ENCODE results near the gene USP3. TPM values are rescaled to one million over a fixed set of nuclear protein-coding genes. Genes with fewer than 3 reads are reported as not detected.

USP3 gene
- 36.6 and 38.6 TPM in 2 replicates for total RNA-seq (2014; rRNA removed; shearing (Covaris generic); ENCODE audit: low replicate concordance)

GRCh38 chr15:63504247-63504978 lies at the start of gene USP3:
Gene USP3, plus strand, starts transcription at chr15:63504593. Its CDS starts 147 bp downstream, at chr15:63504740.
- 0 out of 2 replicates have a peak, but pooled peaks cover 2% of the 10 kb centered on the region for H3K36me3 ChIP-seq
- no peaks in the 10 kb centered on the region for H3K27me3 ChIP-seq
- DNase-seq, result peak; percentile 93
- peak within 1 kb of the TSS; percentile 83 for H3K4me3 ChIP-seq
- H3K9me3 ChIP-seq, result no peaks in the 10 kb centered on the region

DNA sequence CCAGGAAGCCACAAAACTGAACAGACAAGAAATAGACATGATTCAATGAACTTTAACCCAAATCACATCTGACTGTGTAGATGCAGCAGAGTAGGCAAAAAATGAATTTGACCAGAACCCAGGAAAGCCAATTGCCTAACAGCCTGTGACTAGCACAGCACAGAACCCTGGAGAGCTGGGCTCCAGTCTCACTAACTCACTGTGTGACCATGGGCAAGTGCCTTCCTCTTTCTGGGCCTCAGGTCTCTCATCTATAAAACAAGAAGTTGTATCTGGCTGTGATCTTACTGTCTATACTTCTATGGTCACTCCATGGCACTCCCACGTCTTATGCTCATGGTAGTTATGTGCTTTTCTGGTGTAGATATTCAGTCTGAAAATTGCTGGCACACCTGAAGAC lies 48.1 kb upstream of the USP3 start:
- no peak for DNase-seq
- no peaks in the 10 kb centered on the region for H3K27me3 ChIP-seq
- H3K9me3 ChIP-seq, result no peaks in the 10 kb centered on the region; the same call in 1 of the 2 replicates
- no peaks in the 10 kb centered on the region for H3K36me3 ChIP-seq
- no peak overlapping the region for H3K4me3 ChIP-seq

DNA sequence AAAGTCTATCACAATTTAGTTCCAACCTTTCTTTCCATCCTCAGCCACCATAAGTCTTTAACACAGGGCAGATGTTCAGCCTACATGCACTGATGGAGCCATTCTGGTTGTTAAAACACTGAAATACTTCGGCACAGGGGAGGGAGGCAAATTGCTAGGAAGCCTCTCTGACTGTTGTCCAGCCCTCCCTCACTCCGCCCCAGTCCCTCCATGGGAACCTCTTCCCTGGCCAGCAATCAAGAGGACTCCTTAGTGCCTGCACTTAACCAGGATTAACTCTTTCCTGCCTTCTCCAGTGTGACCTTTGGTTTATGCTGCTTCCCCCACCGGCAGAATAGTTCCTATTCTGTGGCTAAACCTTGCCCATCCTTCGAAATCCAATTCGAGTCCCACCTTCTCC lies 47.0 kb upstream of the USP3 start:
- Histone ChIP-seq H3K4me3 (no peak overlapping the region), H3K36me3 (no peaks in the 10 kb centered on the region), H3K27me3 (no peaks in the 10 kb centered on the region), H3K9me3 (no peaks in the 10 kb centered on the region; the same call in 1 of the 2 replicates)
- DNase-seq, result no peak

DNA sequence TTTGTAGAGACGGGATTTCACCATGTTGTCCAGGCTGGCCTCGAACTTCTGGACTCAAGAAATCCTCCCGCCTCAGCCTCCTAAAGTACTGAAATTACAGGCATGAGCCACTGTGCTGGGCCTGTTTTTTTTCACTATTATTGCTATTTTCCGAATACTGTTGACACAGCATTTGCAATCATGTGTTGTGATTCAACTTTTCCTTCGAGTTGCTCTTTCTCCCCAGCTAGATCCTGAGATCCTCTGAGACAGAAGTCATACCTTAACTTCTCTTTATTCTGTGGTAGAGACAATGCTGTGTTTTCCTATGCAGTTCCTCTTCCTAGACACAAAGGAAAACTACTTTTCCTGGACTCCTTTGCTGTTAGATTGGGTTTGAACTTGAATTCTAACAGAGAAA lies 46.4 kb upstream of the USP3 start:
- DNase-seq, result no peak
- Histone ChIP-seq H3K4me3 (no peak overlapping the region), H3K36me3 (no peaks in the 10 kb centered on the region), H3K9me3 (no peaks in the 10 kb centered on the region; the same call in 1 of the 2 replicates), H3K27me3 (no peaks in the 10 kb centered on the region)

- Histone ChIP-seq H3K9me3 (no peaks in the 10 kb centered on the region; the same call in 1 of the 2 replicates), H3K4me3 (no peak overlapping the region), H3K36me3 (no peaks in the 10 kb centered on the region), H3K27me3 (no peaks in the 10 kb centered on the region)
- no peak for DNase-seq
Measured at GRCh38 chr15:63458794-63459395, 45.5 kb upstream of the USP3 start.

- Histone ChIP-seq H3K4me3 (no peak overlapping the region), H3K36me3 (no peaks in the 10 kb centered on the region), H3K9me3 (no peaks in the 10 kb centered on the region; the same call in 1 of the 2 replicates), H3K27me3 (no peaks in the 10 kb centered on the region)
- no peak for DNase-seq
Measured at GRCh38 chr15:63460210-63461155, 43.9 kb upstream of the USP3 start.

- DNase-seq, result no peak
- Histone ChIP-seq H3K27me3 (no peaks in the 10 kb centered on the region), H3K36me3 (no peaks in the 10 kb centered on the region), H3K4me3 (no peak overlapping the region), H3K9me3 (no peaks in the 10 kb centered on the region; the same call in 1 of the 2 replicates)
Measured at GRCh38 chr15:63461230-63461985, 43.0 kb upstream of the USP3 start.

DNA sequence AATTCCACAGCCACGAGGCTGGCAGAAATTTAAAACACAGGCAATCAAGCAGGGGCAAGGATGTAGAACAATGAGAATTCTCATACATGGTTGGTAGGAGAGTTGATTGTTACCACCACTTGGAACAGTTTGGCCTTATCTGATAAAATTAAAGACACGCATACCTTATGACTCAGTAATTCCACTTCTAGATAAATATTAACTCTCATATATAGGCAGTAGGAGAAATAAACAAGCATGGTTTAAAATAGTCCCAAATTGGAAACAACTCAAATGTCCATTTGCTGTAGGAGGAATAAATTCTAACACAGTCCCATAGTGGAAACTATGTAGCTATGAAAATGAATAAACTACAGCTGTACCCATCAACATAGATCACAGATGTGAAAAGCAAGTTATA lies 42.3 kb upstream of the USP3 start:
- no peaks in the 10 kb centered on the region; the same call in 1 of the 2 replicates for H3K9me3 ChIP-seq
- H3K4me3 ChIP-seq, result no peak overlapping the region
- no peak for DNase-seq
- no peaks in the 10 kb centered on the region for H3K36me3 ChIP-seq
- H3K27me3 ChIP-seq, result no peaks in the 10 kb centered on the region

- Histone ChIP-seq H3K9me3 (no peaks in the 10 kb centered on the region; the same call in 1 of the 2 replicates), H3K27me3 (no peaks in the 10 kb centered on the region), H3K36me3 (no peaks in the 10 kb centered on the region), H3K4me3 (no peak overlapping the region)
- no peak for DNase-seq
Measured at GRCh38 chr15:63463036-63463435, 41.4 kb upstream of the USP3 start.

GRCh38 chr15:63463793-63464192 lies 40.6 kb upstream of the USP3 start:
- H3K36me3 ChIP-seq, result no peaks in the 10 kb centered on the region
- DNase-seq, result no peak

DNA sequence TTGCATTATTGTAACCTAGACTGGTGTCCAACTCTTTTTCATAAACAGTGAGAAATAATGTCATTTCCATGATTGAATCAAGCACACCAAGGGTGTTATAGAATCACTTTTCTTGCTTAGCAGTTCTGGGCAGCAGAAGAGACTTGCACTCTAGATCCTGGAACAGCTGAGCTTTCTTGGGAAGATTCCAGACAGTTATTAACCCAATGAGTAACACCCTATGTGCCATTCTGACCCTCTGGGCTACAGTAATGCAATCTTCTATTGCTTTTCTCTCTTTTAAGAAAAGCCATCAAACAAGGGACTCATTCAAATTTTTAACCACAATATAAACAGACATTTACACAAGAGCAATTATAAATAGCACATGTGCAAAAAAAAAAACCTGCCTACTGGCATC lies 39.3 kb upstream of the USP3 start:
- no peaks in the 10 kb centered on the region for H3K27me3 ChIP-seq
- no peak overlapping the region for H3K4me3 ChIP-seq
- H3K9me3 ChIP-seq, result no peaks in the 10 kb centered on the region
- DNase-seq, result no peak
- no peaks in the 10 kb centered on the region for H3K36me3 ChIP-seq

More at GRCh38 chr15:63463793-63464192, 40.6 kb upstream of the USP3 start:
- Histone ChIP-seq H3K27me3 (no peaks in the 10 kb centered on the region), H3K9me3 (no peaks in the 10 kb centered on the region), H3K4me3 (no peak overlapping the region)

DNA sequence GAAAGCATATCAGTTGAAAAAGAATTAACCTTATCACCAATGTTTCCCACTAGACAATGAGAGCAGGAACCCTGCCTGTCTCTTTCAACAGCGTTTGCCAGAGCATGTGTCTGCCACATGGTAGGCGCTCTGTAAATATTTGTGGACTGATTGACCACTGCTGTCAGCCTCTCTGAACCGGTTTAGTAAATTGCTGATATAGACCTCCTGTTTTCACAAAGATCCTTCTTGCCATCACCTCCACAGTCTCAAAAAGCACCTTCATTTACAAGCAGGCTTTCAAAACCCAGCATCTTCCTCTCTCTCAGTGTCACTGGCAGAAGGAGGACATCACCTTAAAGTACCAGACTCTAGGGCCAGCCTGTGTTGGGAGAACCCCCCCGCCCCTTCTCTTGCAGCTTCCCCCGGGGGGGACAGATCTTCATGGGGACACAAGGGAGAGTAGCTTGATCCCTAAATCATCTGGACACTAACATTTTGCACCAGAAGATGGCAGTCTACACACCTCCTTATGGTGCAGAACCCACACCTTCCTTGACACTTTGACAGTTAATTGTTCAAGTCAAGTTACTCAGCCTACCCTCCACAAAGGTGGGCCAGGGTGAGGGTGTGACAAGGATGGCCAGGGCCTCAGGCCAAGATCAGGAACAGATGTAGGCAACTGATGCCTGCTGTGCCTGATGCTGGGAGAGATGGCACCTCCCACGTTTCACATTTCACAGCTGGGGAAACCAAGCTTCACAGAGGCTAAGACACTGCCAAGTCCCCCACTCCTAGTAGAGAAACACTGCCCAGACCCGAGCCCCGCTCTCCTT lies 37.8 kb upstream of the USP3 start:
- no peak for DNase-seq
- Histone ChIP-seq H3K36me3 (no peaks in the 10 kb centered on the region), H3K9me3 (no peaks in the 10 kb centered on the region), H3K27me3 (no peaks in the 10 kb centered on the region), H3K4me3 (no peak overlapping the region)

GRCh38 chr15:63469190-63469589 lies 35.2 kb upstream of the USP3 start:
- DNase-seq, result no peak
- Histone ChIP-seq H3K9me3 (no peaks in the 10 kb centered on the region), H3K27me3 (no peaks in the 10 kb centered on the region), H3K36me3 (no peaks in the 10 kb centered on the region), H3K4me3 (no peak overlapping the region)

GRCh38 chr15:63469984-63470383 lies 34.4 kb upstream of the USP3 start:
- H3K27me3 ChIP-seq, result no peaks in the 10 kb centered on the region
- no peak for DNase-seq
- H3K9me3 ChIP-seq, result no peaks in the 10 kb centered on the region
- H3K36me3 ChIP-seq, result no peaks in the 10 kb centered on the region
- no peak overlapping the region for H3K4me3 ChIP-seq

- H3K4me3 ChIP-seq, result no peak overlapping the region
- H3K27me3 ChIP-seq, result no peaks in the 10 kb centered on the region
- H3K9me3 ChIP-seq, result no peaks in the 10 kb centered on the region
- no peaks in the 10 kb centered on the region for H3K36me3 ChIP-seq
- no peak for DNase-seq
Measured at GRCh38 chr15:63473007-63473748, 31.2 kb upstream of the USP3 start.

Measured in MG63 (cell line).